Astrocyte (in vitro differentiated cells and primary cell): ENCODE results near the gene FRMPD2.

Source experiments
- EZH2 ChIP-seq: IDR thresholded peaks from 2 replicates; pipeline ENCODE4 v1.6.1; 2012; ENCODE audit warnings: mild to moderate bottlenecking, low read length, inconsistent platforms; ENCODE audit not compliant: insufficient read depth
- TF ChIP-seq, protein P1 (sequence below): IDR thresholded peaks from 2 replicates; pipeline ENCODE4 v1.5.1; 2011; ENCODE audit warnings: low read depth, mild to moderate bottlenecking, inconsistent platforms, low read length, moderate library complexity; ENCODE audit not compliant: insufficient read depth

DNA sequence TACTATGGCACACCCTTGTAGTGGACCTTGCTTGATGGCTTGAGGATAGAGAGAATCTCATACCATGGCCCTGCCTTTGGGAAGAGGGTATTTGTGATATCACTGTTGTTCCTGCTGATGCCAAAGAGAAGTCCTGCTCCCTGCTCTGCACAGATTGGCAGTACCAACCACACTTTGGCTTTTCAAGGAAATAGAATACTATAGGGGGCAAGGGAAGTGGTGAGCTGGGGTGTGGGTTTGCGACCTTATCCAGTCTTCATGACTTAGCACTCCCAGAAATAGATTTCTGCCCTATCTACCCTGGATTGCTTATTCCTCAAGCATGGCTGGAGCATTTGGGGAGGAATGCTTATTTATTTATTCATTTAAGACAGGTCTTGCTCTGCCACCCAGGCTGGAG, 25.2 kb upstream of the FRMPD2 start:
- TF ChIP-seq, protein P1, sequence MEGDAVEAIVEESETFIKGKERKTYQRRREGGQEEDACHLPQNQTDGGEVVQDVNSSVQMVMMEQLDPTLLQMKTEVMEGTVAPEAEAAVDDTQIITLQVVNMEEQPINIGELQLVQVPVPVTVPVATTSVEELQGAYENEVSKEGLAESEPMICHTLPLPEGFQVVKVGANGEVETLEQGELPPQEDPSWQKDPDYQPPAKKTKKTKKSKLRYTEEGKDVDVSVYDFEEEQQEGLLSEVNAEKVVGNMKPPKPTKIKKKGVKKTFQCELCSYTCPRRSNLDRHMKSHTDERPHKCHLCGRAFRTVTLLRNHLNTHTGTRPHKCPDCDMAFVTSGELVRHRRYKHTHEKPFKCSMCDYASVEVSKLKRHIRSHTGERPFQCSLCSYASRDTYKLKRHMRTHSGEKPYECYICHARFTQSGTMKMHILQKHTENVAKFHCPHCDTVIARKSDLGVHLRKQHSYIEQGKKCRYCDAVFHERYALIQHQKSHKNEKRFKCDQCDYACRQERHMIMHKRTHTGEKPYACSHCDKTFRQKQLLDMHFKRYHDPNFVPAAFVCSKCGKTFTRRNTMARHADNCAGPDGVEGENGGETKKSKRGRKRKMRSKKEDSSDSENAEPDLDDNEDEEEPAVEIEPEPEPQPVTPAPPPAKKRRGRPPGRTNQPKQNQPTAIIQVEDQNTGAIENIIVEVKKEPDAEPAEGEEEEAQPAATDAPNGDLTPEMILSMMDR: no peak
- TF ChIP-seq EZH2: no peak
